ENCODE results near the gene OR14A16. TPM values are rescaled to one million over a fixed set of nuclear protein-coding genes. Genes with fewer than 3 reads are reported as not detected.

OR14A16 gene
- total and polyA plus RNA-seq, 4 donors, result not detected

GRCh38 chr1:247825362-247825761, 1.4 kb upstream of the OR14A16 start (continued):
- no peak for TF ChIP-seq ZBTB33 (IDR thresholded peaks at IDR 0.05)
- no peak for TF ChIP-seq FOXA1 (IDR thresholded peaks at IDR 0.05)

GRCh38 chr1:247822060-247822459, 1.9 kb downstream of the OR14A16 start:
- H3K9ac ChIP-seq (ENCODE audit: low read depth in 1 of 2, low read length in 2 of 2), result no peak overlapping the region
- 64% methylated on average over 2 of the region's 2 CpGs for WGBS
- no peaks in the 10 kb centered on the region for H3K27me3 ChIP-seq (ENCODE audit: control insufficient read depth in 4 of 4, insufficient read depth in 4 of 4, low read length in 3 of 4)

More at GRCh38 chr1:247822060-247822459, 1.9 kb downstream of the OR14A16 start:
- H3K36me3 ChIP-seq (ENCODE audit: control insufficient read depth in 4 of 4, insufficient read depth in 3 of 4, low read depth in 1 of 4, low read length in 3 of 4), result no peaks in the 10 kb centered on the region
- no peaks in the 10 kb centered on the region for H3K9me3 ChIP-seq (ENCODE audit: control insufficient read depth in 4 of 4, low read length in 3 of 4)
- no peak overlapping the region for H3K4me3 ChIP-seq (ENCODE audit: low read depth in 1 of 3, low read length in 3 of 3)
- H3K4me1 ChIP-seq (ENCODE audit: control insufficient read depth in 4 of 4, insufficient read depth in 4 of 4, low read length in 3 of 4), result no peaks in the 10 kb centered on the region
- no peak overlapping the region for H3K27ac ChIP-seq (ENCODE audit: low read depth in 1 of 2, low read length in 2 of 2)
- TF ChIP-seq YY1 (IDR thresholded peaks at IDR 0.05) (no peak), EGR1 (IDR thresholded peaks at IDR 0.05; ENCODE audit: low read depth in 2 of 2) (no peak), CTCF (IDR thresholded peaks at IDR 0.05; ENCODE audit: low read depth, low read length, missing input control) (no peak), ZBTB33 (IDR thresholded peaks at IDR 0.05) (no peak), HNF4G (IDR thresholded peaks at IDR 0.05) (no peak), HNF4A (conservative IDR thresholded peaks at IDR 0.05) (no peak), REST (IDR thresholded peaks at IDR 0.05) (no peak)
- no peak for DNase-seq (ENCODE audit: low spot score)

Measured in liver (tissue), 9 donors.